GM21576 (cell line): ENCODE results near the gene RPS2.
A peak's percentile ranks its signal among the peaks of the same experiment; 100 is the strongest.
"Not testable (repeated sequence)": the region's sequence is repeated elsewhere in the genome, so short reads cannot be mapped to it uniquely, and the experiment has no call there.

Experiments used
- ATAC-seq: cut with Tn5 transposase; IDR thresholded peaks from one replicate; pipeline ENCODE4 v1.9.1; 2021; ENCODE audit warnings: mild to moderate bottlenecking, moderate library complexity; ENCODE audit not compliant: unreplicated experiment

RPS2 gene

GRCh38 chr16:1964506-1965395, at the start of gene RPS2:
TSS of gene RPS2 (minus strand) at chr16:1964826. CDS start at chr16:1964625, 201 bp downstream.
- peak; percentile 70 for ATAC-seq

- no peak for ATAC-seq
Measured at GRCh38 chr16:2013527-2013926, 48.9 kb upstream of the RPS2 start.

GRCh38 chr16:2011726-2012125, 47.1 kb upstream of the RPS2 start:
- ATAC-seq = not testable (repeated sequence)

GRCh38 chr16:2009791-2010510, 45.3 kb upstream of the RPS2 start, which contains the start of gene ZNF598:
TSS of gene ZNF598 (minus strand) at chr16:2009821.
- ATAC-seq = peak; percentile 73

- peak; percentile 27 for ATAC-seq
Measured at GRCh38 chr16:2009164-2009711, 44.6 kb upstream of the RPS2 start.

GRCh38 chr16:2008631-2009163, 44.1 kb upstream of the RPS2 start:
- ATAC-seq = no peak

GRCh38 chr16:2008009-2008526, 43.4 kb upstream of the RPS2 start:
- ATAC-seq = no peak

GRCh38 chr16:2007081-2007836, 42.6 kb upstream of the RPS2 start:
- ATAC-seq = no peak

GRCh38 chr16:2006317-2006716, 41.7 kb upstream of the RPS2 start:
- ATAC-seq = no peak

- no peak for ATAC-seq
Measured at GRCh38 chr16:2005646-2006045, 41.0 kb upstream of the RPS2 start.

GRCh38 chr16:2004795-2005517, 40.3 kb upstream of the RPS2 start:
- no peak for ATAC-seq

- peak; percentile 64 for ATAC-seq
Measured at GRCh38 chr16:2003827-2004641, 39.4 kb upstream of the RPS2 start.

GRCh38 chr16:2003231-2003826, 38.7 kb upstream of the RPS2 start:
- ATAC-seq = no peak

GRCh38 chr16:2002406-2003230, 38.0 kb upstream of the RPS2 start:
- no peak for ATAC-seq

- no peak for ATAC-seq
Measured at GRCh38 chr16:2001456-2002355, 37.1 kb upstream of the RPS2 start.

- ATAC-seq = no peak
Measured at GRCh38 chr16:2001035-2001434, 36.4 kb upstream of the RPS2 start.
